Measurements from ENCODE around the gene CMBL. TPM values are rescaled to one million over a fixed set of nuclear protein-coding genes. Genes with fewer than 3 reads are reported as not detected.

Gene CMBL
- total RNA-seq, 1 experiment from 2014 or later, result 12.6 TPM

DNA sequence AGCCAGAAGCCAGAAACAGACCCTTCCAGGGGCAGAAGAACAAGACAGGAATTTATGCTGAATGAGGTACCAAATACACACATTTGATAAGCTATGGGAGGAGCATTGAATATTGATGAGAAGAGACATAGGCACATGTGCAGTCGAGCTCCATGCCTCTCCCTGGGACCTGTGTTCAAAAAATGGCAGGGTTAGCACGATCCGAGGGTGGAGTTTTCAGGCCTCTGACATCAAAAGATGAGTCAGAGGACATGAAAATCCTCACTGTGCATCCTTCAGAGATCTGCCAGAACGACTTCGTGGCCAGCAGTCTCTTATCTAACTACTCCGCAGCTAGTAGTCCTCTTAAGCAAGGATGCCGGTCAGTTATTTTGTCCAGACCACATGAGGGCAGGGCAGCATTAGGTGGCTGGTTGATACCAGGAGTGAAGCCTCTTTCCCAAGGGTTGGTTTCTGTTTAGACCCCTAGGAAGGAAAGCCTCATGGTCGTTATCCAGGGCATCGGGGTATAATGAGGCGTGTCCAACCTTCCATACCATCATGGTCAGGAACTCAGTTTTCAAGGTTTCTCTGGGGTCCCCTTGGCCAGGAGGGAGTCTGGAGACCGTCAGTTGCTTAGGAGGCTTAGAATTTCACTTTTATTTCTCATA is 11.6 kb upstream of the CMBL start:
- Histone ChIP-seq H3K79me1 (ENCODE audit: insufficient read depth, low read depth, low read length, poor library complexity, severe bottlenecking) (no peaks in the 10 kb centered on the region), H3K56ac (ENCODE audit: insufficient read length, low read depth, low read length) (no peak overlapping the region), H2BK15ac (ENCODE audit: low read depth, low read length) (no peak overlapping the region), H2BK5ac (ENCODE audit: insufficient read length, low read length) (no peak overlapping the region), H3K79me2 (ENCODE audit: insufficient read depth, low read length) (no peaks in the 10 kb centered on the region), H3K9ac (ENCODE audit: extremely low read depth, insufficient read length, low read length) (no peak overlapping the region), H3K18ac (ENCODE audit: insufficient read length, low read depth, low read length) (no peak overlapping the region), H3K23ac (ENCODE audit: insufficient read length, low read depth, low read length) (no peak overlapping the region), H2BK20ac (ENCODE audit: low read depth, low read length, poor library complexity, severe bottlenecking) (peak overlapping the region; percentile 15), H3K27ac (ENCODE audit: insufficient read length, low read depth, low read length) (no peak overlapping the region), H3K9me3 (ENCODE audit: control insufficient read depth, low read depth, low read length) (no peaks in the 10 kb centered on the region), H4K91ac (ENCODE audit: insufficient read length, low read depth, low read length) (no peak overlapping the region), H3K4ac (ENCODE audit: low read depth, low read length) (no peak overlapping the region), H4K20me1 (ENCODE audit: control insufficient read depth, insufficient read depth, insufficient read length) (no peaks in the 10 kb centered on the region), H2BK12ac (ENCODE audit: insufficient read length, low read depth, low read length) (no peak overlapping the region), H3K4me2 (ENCODE audit: insufficient read depth, insufficient read length, low read length) (no peak overlapping the region), H2AFZ (ENCODE audit: low read length) (no peak overlapping the region), H2BK120ac (ENCODE audit: low read depth, low read length, poor library complexity, severe bottlenecking) (no peak overlapping the region), H2AK5ac (ENCODE audit: insufficient read length, low read length) (no peak overlapping the region), H4K8ac (replicated peaks; ENCODE audit: insufficient read length, low read depth, low read length) (no peak overlapping the region), H3K27me3 (ENCODE audit: insufficient read depth, low read length) (no peaks in the 10 kb centered on the region), H3K23me2 (ENCODE audit: insufficient read length, low read depth, low read length, poor library complexity, severe bottlenecking) (no peaks in the 10 kb centered on the region), H3T11ph (ENCODE audit: low read length) (no peak overlapping the region), H3K4me1 (ENCODE audit: insufficient read depth, low read length) (no peaks in the 10 kb centered on the region), H3K14ac (ENCODE audit: insufficient read depth, low read length) (no peak overlapping the region), H4K5ac (ENCODE audit: insufficient read length, low read depth, low read length) (no peak overlapping the region)
- WGBS (ENCODE audit: extremely low coverage, insufficient read length, low lambda C conversion rate), result no CpG with 5 or more reads among the region's 11 CpGs
- H3K27me3 Mint-ChIP-seq (ENCODE audit: low read depth), result peaks cover 3% of the 10 kb centered on the region
- TF ChIP-seq, protein P1, sequence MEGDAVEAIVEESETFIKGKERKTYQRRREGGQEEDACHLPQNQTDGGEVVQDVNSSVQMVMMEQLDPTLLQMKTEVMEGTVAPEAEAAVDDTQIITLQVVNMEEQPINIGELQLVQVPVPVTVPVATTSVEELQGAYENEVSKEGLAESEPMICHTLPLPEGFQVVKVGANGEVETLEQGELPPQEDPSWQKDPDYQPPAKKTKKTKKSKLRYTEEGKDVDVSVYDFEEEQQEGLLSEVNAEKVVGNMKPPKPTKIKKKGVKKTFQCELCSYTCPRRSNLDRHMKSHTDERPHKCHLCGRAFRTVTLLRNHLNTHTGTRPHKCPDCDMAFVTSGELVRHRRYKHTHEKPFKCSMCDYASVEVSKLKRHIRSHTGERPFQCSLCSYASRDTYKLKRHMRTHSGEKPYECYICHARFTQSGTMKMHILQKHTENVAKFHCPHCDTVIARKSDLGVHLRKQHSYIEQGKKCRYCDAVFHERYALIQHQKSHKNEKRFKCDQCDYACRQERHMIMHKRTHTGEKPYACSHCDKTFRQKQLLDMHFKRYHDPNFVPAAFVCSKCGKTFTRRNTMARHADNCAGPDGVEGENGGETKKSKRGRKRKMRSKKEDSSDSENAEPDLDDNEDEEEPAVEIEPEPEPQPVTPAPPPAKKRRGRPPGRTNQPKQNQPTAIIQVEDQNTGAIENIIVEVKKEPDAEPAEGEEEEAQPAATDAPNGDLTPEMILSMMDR (conservative IDR thresholded peaks at IDR 0.05), result no peak
- peaks cover 0 to 2% (median 0%) of the 10 kb centered on the region in 3 experiments; a peak in 1 of 7 replicates for H3K36me3 Mint-ChIP-seq (ENCODE audit: insufficient read depth in 1 of 3, low read depth in 3 of 3)
- no peak overlapping the region; a peak in 1 of 7 replicates for H3K27ac Mint-ChIP-seq
- H3K9me3 Mint-ChIP-seq, result peaks cover 0 to 2% of the 10 kb centered on the region in 2 experiments; a peak in 1 of 5 replicates
- DNase-seq, result no peak
- no peak overlapping the region for H3K4me3 Mint-ChIP-seq
- peaks cover 0 to 4% of the 10 kb centered on the region in 2 experiments; a peak in 2 of 4 replicates for H3K4me1 Mint-ChIP-seq
